Sigmoid colon (tissue), 4 donors: ENCODE data around the gene GLOD5.

ENCODE experiments used
- EP300 ChIP-seq, 4 donors: sonication (generic); formaldehyde crosslinking; IDR thresholded peaks; one replicate each; pipeline ENCODE4 v1.6.1; 2017; ENCODE audit warnings: antibody characterized with exemption in 4 of 4
- POLR2A ChIP-seq, 2 donors: fragments of 450-650 bp; IDR thresholded peaks; one replicate each; pipeline ENCODE4 v1.6.1; 2016; ENCODE audit warnings: antibody characterized with exemption in 2 of 2, mild to moderate bottlenecking in 2 of 2, moderate library complexity in 2 of 2
- POLR2AphosphoS5 ChIP-seq, 4 donors: sonication (generic); formaldehyde crosslinking; IDR thresholded peaks; one replicate each; pipeline ENCODE4 v1.6.1; 2017; ENCODE audit warnings: antibody characterized with exemption in 4 of 4
- TF ChIP-seq, protein P1 (sequence below), 4 experiments: fragments of 450-650 bp in 3 of 4; fragments of 200-600 bp in 1 of 4; IDR thresholded peaks; one replicate each; pipeline ENCODE4 v1.5.1; 2016 to 2019; ENCODE audit warnings: antibody characterized with exemption in 4 of 4, mild to moderate bottlenecking in 3 of 4, moderate library complexity in 2 of 4

DNA sequence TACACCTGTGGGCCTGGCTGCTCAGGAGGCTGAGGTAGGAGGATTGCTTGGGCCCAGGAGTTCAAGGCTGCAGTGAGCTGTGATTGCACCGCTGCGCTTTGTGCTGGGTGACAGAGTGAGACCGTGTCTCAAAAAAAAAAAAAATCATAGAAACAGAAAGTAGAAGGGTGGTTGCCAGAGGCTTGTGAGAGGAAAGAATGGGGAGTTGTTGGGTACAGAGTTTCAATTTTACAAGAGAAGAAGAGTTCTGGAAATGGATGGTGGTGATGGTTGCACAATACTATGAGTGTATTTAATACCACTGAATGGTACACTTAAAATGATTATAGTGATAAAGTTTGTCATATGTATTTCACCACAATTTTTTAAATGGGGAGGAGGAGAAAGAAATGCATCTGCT, 10.2 kb upstream of the GLOD5 start:
- TF ChIP-seq, protein P1, sequence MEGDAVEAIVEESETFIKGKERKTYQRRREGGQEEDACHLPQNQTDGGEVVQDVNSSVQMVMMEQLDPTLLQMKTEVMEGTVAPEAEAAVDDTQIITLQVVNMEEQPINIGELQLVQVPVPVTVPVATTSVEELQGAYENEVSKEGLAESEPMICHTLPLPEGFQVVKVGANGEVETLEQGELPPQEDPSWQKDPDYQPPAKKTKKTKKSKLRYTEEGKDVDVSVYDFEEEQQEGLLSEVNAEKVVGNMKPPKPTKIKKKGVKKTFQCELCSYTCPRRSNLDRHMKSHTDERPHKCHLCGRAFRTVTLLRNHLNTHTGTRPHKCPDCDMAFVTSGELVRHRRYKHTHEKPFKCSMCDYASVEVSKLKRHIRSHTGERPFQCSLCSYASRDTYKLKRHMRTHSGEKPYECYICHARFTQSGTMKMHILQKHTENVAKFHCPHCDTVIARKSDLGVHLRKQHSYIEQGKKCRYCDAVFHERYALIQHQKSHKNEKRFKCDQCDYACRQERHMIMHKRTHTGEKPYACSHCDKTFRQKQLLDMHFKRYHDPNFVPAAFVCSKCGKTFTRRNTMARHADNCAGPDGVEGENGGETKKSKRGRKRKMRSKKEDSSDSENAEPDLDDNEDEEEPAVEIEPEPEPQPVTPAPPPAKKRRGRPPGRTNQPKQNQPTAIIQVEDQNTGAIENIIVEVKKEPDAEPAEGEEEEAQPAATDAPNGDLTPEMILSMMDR (IDR thresholded peaks at IDR 0.05), result no peak
- TF ChIP-seq EP300 (IDR thresholded peaks at IDR 0.05), result no peak
- TF ChIP-seq POLR2A (IDR thresholded peaks at IDR 0.05), result no peak
- TF ChIP-seq POLR2AphosphoS5 (IDR thresholded peaks at IDR 0.05), result no peak
